ENCODE results near the gene PDE6H. TPM values are rescaled to one million over a fixed set of nuclear protein-coding genes. Genes with fewer than 3 reads are reported as not detected.

PDE6H gene
- total RNA-seq, 1 experiment from 2014 or later = not detected

DNA sequence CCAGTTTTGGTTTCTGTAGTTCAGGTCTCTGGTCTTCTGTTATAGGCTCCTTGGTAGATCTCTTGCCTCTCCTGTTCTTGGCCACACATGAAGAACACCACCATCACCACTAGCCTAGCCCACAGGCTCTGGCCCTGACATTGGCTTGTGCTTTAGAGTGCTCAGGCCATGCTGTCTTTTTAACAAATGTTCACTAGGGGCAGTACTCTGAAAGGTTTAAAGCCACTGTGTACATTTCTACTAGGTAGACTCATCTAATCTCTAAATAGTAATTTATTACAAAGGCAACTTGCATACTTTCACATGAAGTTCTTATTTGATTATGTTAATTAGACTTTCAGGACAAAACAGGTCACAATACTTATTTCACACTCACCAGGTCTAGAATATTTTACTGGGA is 38.3 kb downstream of the PDE6H start:
- Histone ChIP-seq H3K27ac (ENCODE audit: low read length) (no peak overlapping the region), H3K4me3 (ENCODE audit: low read depth in 2 of 2, low read length in 2 of 2) (no peak overlapping the region), H3K36me3 (ENCODE audit: control insufficient read depth, insufficient read depth, low read length) (no peaks in the 10 kb centered on the region), H3K9me3 (ENCODE audit: control insufficient read depth, insufficient read depth, low read depth, low read length) (no peaks in the 10 kb centered on the region), H3K4me1 (ENCODE audit: control insufficient read depth, insufficient read depth, low read length) (no peaks in the 10 kb centered on the region), H3K27me3 (ENCODE audit: control insufficient read depth, insufficient read depth, low read length) (no peaks in the 10 kb centered on the region)
- POLR2A ChIA-PET = no interaction called here
- no peak for ATAC-seq
- BruUV-seq (replicated peaks) = no TSS peak
- in situ Hi-C loops (cut with HindIII; ENCODE audit: low pct_unique_long_range_greater_than_20kb, low sequenced_read_pairs) (no loop called here), intact Hi-C loops (cut with micrococcal nuclease; ENCODE audit: unreplicated experiment) (no loop called here)
- CTCF ChIA-PET = no interaction called here
- no peak for DNase-seq (ENCODE audit: low read depth, low spot score)
- no peak for TF ChIP-seq TCF7L2 (IDR thresholded peaks at IDR 0.05; ENCODE audit: low read depth, low read length)
- TF ChIP-seq, protein P1, sequence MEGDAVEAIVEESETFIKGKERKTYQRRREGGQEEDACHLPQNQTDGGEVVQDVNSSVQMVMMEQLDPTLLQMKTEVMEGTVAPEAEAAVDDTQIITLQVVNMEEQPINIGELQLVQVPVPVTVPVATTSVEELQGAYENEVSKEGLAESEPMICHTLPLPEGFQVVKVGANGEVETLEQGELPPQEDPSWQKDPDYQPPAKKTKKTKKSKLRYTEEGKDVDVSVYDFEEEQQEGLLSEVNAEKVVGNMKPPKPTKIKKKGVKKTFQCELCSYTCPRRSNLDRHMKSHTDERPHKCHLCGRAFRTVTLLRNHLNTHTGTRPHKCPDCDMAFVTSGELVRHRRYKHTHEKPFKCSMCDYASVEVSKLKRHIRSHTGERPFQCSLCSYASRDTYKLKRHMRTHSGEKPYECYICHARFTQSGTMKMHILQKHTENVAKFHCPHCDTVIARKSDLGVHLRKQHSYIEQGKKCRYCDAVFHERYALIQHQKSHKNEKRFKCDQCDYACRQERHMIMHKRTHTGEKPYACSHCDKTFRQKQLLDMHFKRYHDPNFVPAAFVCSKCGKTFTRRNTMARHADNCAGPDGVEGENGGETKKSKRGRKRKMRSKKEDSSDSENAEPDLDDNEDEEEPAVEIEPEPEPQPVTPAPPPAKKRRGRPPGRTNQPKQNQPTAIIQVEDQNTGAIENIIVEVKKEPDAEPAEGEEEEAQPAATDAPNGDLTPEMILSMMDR (IDR thresholded peaks at IDR 0.05) = peak; percentile 22; the same call in 1 of the 2 replicates
- TF ChIP-seq SIN3A (IDR thresholded peaks at IDR 0.05; ENCODE audit: borderline replicate concordance, insufficient read depth, low read depth, low read length) = no peak
- TF ChIP-seq POLR2AphosphoS5 (IDR thresholded peaks at IDR 0.05; ENCODE audit: low read depth, low read length) = no peak

DNA sequence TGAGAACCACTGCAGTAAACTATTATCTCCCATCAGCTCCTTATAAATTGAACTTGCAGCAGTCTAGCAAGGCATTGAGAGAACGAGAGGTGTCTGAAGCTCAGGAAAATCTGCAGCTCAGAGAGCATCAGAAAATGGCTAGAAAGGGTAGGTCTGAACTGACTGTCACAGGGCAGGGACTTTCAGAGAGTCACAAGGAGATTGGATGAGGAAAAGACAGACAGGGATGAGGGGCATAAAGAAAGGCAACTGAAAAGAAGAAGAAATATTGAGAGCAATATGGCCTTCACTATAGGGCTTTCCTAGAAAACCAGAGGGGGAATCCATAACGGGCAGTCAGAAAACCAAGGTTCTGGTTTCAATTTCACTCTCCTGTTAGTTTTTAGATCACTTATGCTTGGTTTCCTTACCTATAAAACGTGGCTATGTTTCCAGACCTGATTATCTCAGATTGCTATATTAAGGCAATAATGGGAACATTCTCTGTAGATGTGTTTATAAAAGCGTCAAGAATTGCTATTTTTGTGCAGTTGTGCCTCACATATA is 40.9 kb downstream of the PDE6H start:
- no peak overlapping the region for H3K4me3 ChIP-seq (ENCODE audit: low read depth in 2 of 2, low read length in 2 of 2)
- DNase-seq (ENCODE audit: low read depth, low spot score) (no peak), ATAC-seq (no peak)
- H3K4me1 ChIP-seq (ENCODE audit: control insufficient read depth, insufficient read depth, low read length) = no peaks in the 10 kb centered on the region
- ChIA-PET POLR2A (no interaction called here), CTCF (no interaction called here)
- intact Hi-C loops (cut with micrococcal nuclease; ENCODE audit: unreplicated experiment) = no loop called here
- no peaks in the 10 kb centered on the region for H3K9me3 ChIP-seq (ENCODE audit: control insufficient read depth, insufficient read depth, low read depth, low read length)
- no TSS peak for BruUV-seq (replicated peaks)
- H3K27ac ChIP-seq (ENCODE audit: low read length) = no peak overlapping the region
- no peaks in the 10 kb centered on the region for H3K36me3 ChIP-seq (ENCODE audit: control insufficient read depth, insufficient read depth, low read length)
- TF ChIP-seq, protein P1 (IDR thresholded peaks at IDR 0.05) = no peak
- TF ChIP-seq SIN3A (IDR thresholded peaks at IDR 0.05; ENCODE audit: borderline replicate concordance, insufficient read depth, low read depth, low read length) = no peak
- TF ChIP-seq, protein P2, sequence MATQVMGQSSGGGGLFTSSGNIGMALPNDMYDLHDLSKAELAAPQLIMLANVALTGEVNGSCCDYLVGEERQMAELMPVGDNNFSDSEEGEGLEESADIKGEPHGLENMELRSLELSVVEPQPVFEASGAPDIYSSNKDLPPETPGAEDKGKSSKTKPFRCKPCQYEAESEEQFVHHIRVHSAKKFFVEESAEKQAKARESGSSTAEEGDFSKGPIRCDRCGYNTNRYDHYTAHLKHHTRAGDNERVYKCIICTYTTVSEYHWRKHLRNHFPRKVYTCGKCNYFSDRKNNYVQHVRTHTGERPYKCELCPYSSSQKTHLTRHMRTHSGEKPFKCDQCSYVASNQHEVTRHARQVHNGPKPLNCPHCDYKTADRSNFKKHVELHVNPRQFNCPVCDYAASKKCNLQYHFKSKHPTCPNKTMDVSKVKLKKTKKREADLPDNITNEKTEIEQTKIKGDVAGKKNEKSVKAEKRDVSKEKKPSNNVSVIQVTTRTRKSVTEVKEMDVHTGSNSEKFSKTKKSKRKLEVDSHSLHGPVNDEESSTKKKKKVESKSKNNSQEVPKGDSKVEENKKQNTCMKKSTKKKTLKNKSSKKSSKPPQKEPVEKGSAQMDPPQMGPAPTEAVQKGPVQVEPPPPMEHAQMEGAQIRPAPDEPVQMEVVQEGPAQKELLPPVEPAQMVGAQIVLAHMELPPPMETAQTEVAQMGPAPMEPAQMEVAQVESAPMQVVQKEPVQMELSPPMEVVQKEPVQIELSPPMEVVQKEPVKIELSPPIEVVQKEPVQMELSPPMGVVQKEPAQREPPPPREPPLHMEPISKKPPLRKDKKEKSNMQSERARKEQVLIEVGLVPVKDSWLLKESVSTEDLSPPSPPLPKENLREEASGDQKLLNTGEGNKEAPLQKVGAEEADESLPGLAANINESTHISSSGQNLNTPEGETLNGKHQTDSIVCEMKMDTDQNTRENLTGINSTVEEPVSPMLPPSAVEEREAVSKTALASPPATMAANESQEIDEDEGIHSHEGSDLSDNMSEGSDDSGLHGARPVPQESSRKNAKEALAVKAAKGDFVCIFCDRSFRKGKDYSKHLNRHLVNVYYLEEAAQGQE (IDR thresholded peaks at IDR 0.05; ENCODE audit: insufficient read depth in 1 of 2, low read depth in 2 of 2, low read length in 1 of 2) = no peak
- no peak for TF ChIP-seq POLR2AphosphoS5 (IDR thresholded peaks at IDR 0.05; ENCODE audit: low read depth, low read length)
- no peak for TF ChIP-seq TCF7L2 (IDR thresholded peaks at IDR 0.05; ENCODE audit: low read depth, low read length)
- no peaks in the 10 kb centered on the region; the same call in 1 of the 2 replicates for H3K27me3 ChIP-seq (ENCODE audit: control insufficient read depth, insufficient read depth, low read length)
- in situ Hi-C loops (cut with HindIII; ENCODE audit: low pct_unique_long_range_greater_than_20kb, low sequenced_read_pairs) = no loop called here
